ENCODE measurements around the gene RCOR2. TPM values are rescaled to one million over a fixed set of nuclear protein-coding genes. Genes with fewer than 3 reads are reported as not detected.
A peak's percentile ranks its signal among the peaks of the same experiment; 100 is the strongest.
"Not testable (repeated sequence)": the region's sequence is repeated elsewhere in the genome, so short reads cannot be mapped to it uniquely, and the experiment has no call there.

The RCOR2 gene
- total and polyA plus RNA-seq, 4 donors, result 3.0 to 23.9 (median 16.3) TPM

GRCh38 chr11:63863620-63864019 lies 53.3 kb downstream of the RCOR2 start:
- DNase-seq (ENCODE audit: low read depth in 4 of 6, low spot score in 6 of 6); H3K27ac ChIP-seq (ENCODE audit: low read depth, low read length); H3K9me3 ChIP-seq (ENCODE audit: control insufficient read depth, insufficient read depth, low read length); H3K27me3 ChIP-seq (ENCODE audit: control insufficient read depth, insufficient read depth, low read length); H3K4me3 ChIP-seq (ENCODE audit: low read depth, low read length): not testable (repeated sequence)
- H3K4me1 ChIP-seq (ENCODE audit: control insufficient read depth, insufficient read depth, low read length), result peaks cover 20% of the 10 kb centered on the region
- 96% methylated on average over 3 of the region's 6 CpGs for WGBS (ENCODE audit: insufficient coverage)
- H3K36me3 ChIP-seq (ENCODE audit: control insufficient read depth, insufficient read depth, low read length), result peaks cover 22% of the 10 kb centered on the region

GRCh38 chr11:63862923-63863322 lies 54.0 kb downstream of the RCOR2 start:
- no peak overlapping the region for H3K27ac ChIP-seq (ENCODE audit: low read depth, low read length)

More at GRCh38 chr11:63862923-63863322, 54.0 kb downstream of the RCOR2 start:
- H3K36me3 ChIP-seq (ENCODE audit: control insufficient read depth, insufficient read depth, low read length), result peaks cover 20% of the 10 kb centered on the region
- no peaks in the 10 kb centered on the region for H3K27me3 ChIP-seq (ENCODE audit: control insufficient read depth, insufficient read depth, low read length)
- peak in 2 of 6 donors; percentile 28 to 29 for DNase-seq (ENCODE audit: low read depth in 4 of 6, low spot score in 6 of 6)
- WGBS (ENCODE audit: insufficient coverage), result 17% methylated on average over 3 of the region's 4 CpGs
- H3K4me1 ChIP-seq (ENCODE audit: control insufficient read depth, insufficient read depth, low read length), result peaks cover 21% of the 10 kb centered on the region
- H3K9me3 ChIP-seq (ENCODE audit: control insufficient read depth, insufficient read depth, low read length), result no peaks in the 10 kb centered on the region
- no peak overlapping the region for H3K4me3 ChIP-seq (ENCODE audit: low read depth, low read length)

Small RNAs within 50 kb of the gene (small RNA-seq; reads per million reads assigned to genes)
- not detected for gene RNU6-1306P (ENCODE audit: low replicate concordance)

Other genes starting within 250 kb of the RCOR2 start
- gene ATL3, start 245.8 kb downstream of the RCOR2 start, total RNA-seq, result 10 to 100 TPM; 56.1 to 74.7 TPM
- gene ATL3, start 245.8 kb downstream of the RCOR2 start, polyA plus RNA-seq (ENCODE audit: insufficient read length in 2 of 2), result 10 to 100 TPM; 14.0 to 14.5 TPM
- gene RTN3, start 235.7 kb downstream of the RCOR2 start, total RNA-seq, result 100 to 1,000 TPM; 147 to 398 TPM
- gene RTN3, start 235.7 kb downstream of the RCOR2 start, polyA plus RNA-seq (ENCODE audit: insufficient read length in 2 of 2), result 100 to 1,000 TPM; 696 to 805 TPM
- 10 to 100 TPM; 10.7 to 33.8 TPM for gene ZFTA, start 148.4 kb downstream of the RCOR2 start, total RNA-seq
- 10 to 100 TPM; 32.7 to 35.2 TPM for gene ZFTA, start 148.4 kb downstream of the RCOR2 start, polyA plus RNA-seq (ENCODE audit: insufficient read length in 2 of 2)
- gene SPINDOC, start 103.7 kb downstream of the RCOR2 start, total RNA-seq, result 10 to 100 TPM in 1 of 2 donors, 1 to 10 TPM in 1; 9.1 to 21.9 TPM
- gene SPINDOC, start 103.7 kb downstream of the RCOR2 start, polyA plus RNA-seq (ENCODE audit: insufficient read length in 2 of 2), result 10 to 100 TPM; 29.6 to 39.4 TPM
- gene MARK2, start 78.1 kb downstream of the RCOR2 start, total RNA-seq, result 10 to 100 TPM; 12.2 to 15.5 TPM
- 10 to 100 TPM; 32.4 to 32.5 TPM for gene MARK2, start 78.1 kb downstream of the RCOR2 start, polyA plus RNA-seq (ENCODE audit: insufficient read length in 2 of 2)
- 10 to 100 TPM; 11.6 to 19.3 TPM for gene NAA40, start 21.8 kb upstream of the RCOR2 start, total RNA-seq
- 10 to 100 TPM; 39.5 to 51.3 TPM for gene NAA40, start 21.8 kb upstream of the RCOR2 start, polyA plus RNA-seq (ENCODE audit: insufficient read length in 2 of 2)
- gene COX8A, start 57.5 kb upstream of the RCOR2 start, total RNA-seq, result 100 to 1,000 TPM; 303 to 558 TPM
- gene COX8A, start 57.5 kb upstream of the RCOR2 start, polyA plus RNA-seq (ENCODE audit: insufficient read length in 2 of 2), result 100 to 1,000 TPM; 391 TPM
- 10 to 100 TPM; 34.7 to 39.1 TPM for gene OTUB1, start 69.3 kb upstream of the RCOR2 start, total RNA-seq
- 100 to 1,000 TPM; 114 to 134 TPM for gene OTUB1, start 69.3 kb upstream of the RCOR2 start, polyA plus RNA-seq (ENCODE audit: insufficient read length in 2 of 2)
- gene FLRT1, start 118.8 kb upstream of the RCOR2 start, total RNA-seq, result 1 to 10 TPM; 6.7 to 7.0 TPM
- gene FLRT1, start 118.8 kb upstream of the RCOR2 start, polyA plus RNA-seq (ENCODE audit: insufficient read length in 2 of 2), result 10 to 100 TPM; 16.5 to 21.0 TPM
- gene MACROD1, start 248.9 kb upstream of the RCOR2 start, total RNA-seq, result 10 to 100 TPM; 10.6 to 18.9 TPM
- 10 to 100 TPM; 28.8 to 31.6 TPM for gene MACROD1, start 248.9 kb upstream of the RCOR2 start, polyA plus RNA-seq (ENCODE audit: insufficient read length in 2 of 2)

All from spinal cord (tissue), 10 donors.